ENCODE measurements around the gene HS3ST3A1. TPM values are rescaled to one million over a fixed set of nuclear protein-coding genes. Genes with fewer than 3 reads are reported as not detected.

The HS3ST3A1 gene
- total RNA-seq, 4 donors from 2014 or later, result 1.5 to 20.6 TPM; not detected in 2

DNA sequence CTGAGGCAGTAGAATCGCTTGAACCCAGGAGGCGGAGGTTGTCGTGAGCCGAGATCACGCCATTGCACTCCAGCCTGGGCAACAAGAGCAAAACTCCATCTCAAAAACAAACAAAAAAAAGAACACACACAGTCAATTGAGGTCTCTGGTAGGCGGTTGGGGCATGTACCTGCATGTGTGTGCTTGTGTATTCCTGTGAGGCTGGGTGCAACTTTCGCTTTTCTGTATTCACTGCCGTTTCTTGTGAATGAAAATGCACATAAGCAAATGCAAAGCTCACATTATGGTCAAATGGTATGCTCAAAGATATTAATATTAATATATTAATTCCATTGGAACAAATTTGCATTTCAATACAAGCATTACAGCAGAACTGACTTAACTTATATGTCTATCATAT is 20.9 kb downstream of the HS3ST3A1 start:
- no peaks in the 10 kb centered on the region for H3K36me3 ChIP-seq
- no peaks in the 10 kb centered on the region for H3K9me3 ChIP-seq
- H3K27me3 ChIP-seq, result no peaks in the 10 kb centered on the region
- H3K4me3 ChIP-seq, result no peak overlapping the region
- H3K4me1 ChIP-seq, result no peaks in the 10 kb centered on the region
- no peak for DNase-seq
- H3K27ac ChIP-seq, result no peak overlapping the region
- TF ChIP-seq, protein P1, sequence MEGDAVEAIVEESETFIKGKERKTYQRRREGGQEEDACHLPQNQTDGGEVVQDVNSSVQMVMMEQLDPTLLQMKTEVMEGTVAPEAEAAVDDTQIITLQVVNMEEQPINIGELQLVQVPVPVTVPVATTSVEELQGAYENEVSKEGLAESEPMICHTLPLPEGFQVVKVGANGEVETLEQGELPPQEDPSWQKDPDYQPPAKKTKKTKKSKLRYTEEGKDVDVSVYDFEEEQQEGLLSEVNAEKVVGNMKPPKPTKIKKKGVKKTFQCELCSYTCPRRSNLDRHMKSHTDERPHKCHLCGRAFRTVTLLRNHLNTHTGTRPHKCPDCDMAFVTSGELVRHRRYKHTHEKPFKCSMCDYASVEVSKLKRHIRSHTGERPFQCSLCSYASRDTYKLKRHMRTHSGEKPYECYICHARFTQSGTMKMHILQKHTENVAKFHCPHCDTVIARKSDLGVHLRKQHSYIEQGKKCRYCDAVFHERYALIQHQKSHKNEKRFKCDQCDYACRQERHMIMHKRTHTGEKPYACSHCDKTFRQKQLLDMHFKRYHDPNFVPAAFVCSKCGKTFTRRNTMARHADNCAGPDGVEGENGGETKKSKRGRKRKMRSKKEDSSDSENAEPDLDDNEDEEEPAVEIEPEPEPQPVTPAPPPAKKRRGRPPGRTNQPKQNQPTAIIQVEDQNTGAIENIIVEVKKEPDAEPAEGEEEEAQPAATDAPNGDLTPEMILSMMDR (IDR thresholded peaks at IDR 0.05), result no peak
- no peak for TF ChIP-seq POLR2A (IDR thresholded peaks at IDR 0.05)

DNA sequence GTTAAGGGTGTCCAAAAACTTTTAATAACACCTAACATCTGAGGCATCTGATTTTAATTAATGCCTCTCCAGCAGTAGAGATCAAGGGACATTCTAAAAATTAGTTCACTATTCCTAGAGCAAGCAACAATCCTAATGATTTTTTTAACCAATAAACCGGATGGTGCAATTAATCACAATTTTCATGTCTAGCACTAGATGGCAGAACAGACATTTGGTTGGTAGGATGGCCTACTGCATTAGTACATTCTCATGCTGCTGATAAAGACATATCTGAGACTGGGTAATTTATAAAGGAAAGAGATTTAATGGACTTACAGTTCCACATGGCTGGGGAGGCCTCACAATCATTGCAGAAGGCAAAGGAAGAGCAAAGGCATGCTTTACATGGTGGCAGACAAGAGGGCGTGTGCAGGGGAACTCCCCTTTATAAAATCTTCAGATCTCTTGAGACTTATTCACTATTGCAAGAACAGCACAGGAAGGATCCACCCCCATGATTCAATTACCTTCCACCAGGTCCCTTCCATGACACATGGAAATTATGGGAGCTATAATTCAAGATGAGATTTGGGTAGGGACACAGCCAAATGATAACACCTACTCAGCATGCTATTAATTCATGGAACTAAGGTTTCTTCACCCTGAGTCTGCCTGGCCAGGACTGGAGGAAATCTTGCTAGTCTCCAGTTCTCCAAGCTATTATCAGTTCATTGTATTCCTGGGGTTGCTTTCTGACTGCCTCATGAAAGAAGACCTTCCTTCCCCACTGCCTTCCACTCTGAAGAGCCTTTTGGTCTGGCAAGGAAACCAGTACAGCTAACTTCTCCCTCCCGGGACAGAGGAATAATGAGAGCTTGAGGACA is 24.8 kb downstream of the HS3ST3A1 start:
- Histone ChIP-seq H3K4me1 (no peaks in the 10 kb centered on the region), H3K27ac (no peak overlapping the region), H3K27me3 (no peaks in the 10 kb centered on the region), H3K9me3 (no peaks in the 10 kb centered on the region), H3K4me3 (no peak overlapping the region), H3K36me3 (no peaks in the 10 kb centered on the region)
- TF ChIP-seq POLR2A (IDR thresholded peaks at IDR 0.05), result no peak
- TF ChIP-seq, protein P1 (IDR thresholded peaks at IDR 0.05), result no peak
- no peak for DNase-seq

DNA sequence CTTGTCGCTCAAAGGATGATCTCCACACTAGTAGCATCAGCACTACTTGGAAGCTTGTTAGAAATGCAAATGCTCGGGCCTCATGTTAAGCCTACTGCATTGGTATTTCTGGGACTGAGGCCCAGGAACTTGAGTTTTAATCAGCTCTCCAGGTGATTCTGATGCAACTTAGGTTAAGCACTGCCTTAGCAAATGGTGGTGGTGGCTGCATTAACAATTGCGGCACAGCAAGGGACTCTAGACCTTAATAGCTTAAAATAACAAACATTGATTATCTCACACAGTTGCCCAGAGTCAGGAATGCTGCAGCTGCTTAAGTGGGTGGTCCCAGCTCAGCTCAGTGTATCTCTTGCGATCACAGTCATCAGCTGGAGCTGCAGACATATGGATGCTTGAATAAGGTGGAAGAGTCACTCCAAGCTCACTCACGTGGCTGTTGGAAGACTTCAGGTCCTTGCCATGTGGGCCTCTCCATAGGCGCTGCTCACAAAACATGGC is 25.8 kb downstream of the HS3ST3A1 start:
- TF ChIP-seq, protein P1 (IDR thresholded peaks at IDR 0.05), result no peak
- no peak for TF ChIP-seq POLR2A (IDR thresholded peaks at IDR 0.05)

DNA sequence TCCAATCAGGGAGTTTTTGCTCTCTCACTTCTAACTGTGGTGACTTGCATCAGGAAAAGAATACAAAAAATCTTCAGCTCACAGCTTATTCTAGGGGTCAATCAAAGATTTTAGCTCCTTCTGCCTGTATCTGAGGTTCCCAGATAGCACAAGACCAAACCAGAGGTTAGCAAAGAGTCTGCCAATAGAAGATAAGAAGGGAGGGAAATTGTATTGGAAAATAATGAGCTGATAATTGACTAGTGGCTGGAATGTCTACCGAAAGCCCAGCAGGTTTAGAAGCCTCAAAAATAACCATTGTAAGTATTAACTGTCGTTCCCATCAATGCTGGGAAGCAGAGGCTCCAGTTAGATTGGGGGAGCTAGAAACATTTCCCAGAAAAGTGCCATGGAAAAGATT is 26.3 kb downstream of the HS3ST3A1 start:
- TF ChIP-seq, protein P1 (IDR thresholded peaks at IDR 0.05), result no peak
- no peak for TF ChIP-seq POLR2A (IDR thresholded peaks at IDR 0.05)
- Histone ChIP-seq H3K27ac (no peak overlapping the region), H3K27me3 (no peaks in the 10 kb centered on the region), H3K4me1 (no peaks in the 10 kb centered on the region), H3K36me3 (no peaks in the 10 kb centered on the region), H3K9me3 (no peaks in the 10 kb centered on the region), H3K4me3 (no peak overlapping the region)
- DNase-seq, result no peak

More for the DNA sequence above, 25.8 kb downstream of the HS3ST3A1 start:
- no peaks in the 10 kb centered on the region for H3K9me3 ChIP-seq
- H3K27ac ChIP-seq, result no peak overlapping the region
- H3K27me3 ChIP-seq, result no peaks in the 10 kb centered on the region
- no peak for DNase-seq
- H3K4me3 ChIP-seq, result no peak overlapping the region
- H3K36me3 ChIP-seq, result no peaks in the 10 kb centered on the region
- H3K4me1 ChIP-seq, result no peaks in the 10 kb centered on the region

DNA sequence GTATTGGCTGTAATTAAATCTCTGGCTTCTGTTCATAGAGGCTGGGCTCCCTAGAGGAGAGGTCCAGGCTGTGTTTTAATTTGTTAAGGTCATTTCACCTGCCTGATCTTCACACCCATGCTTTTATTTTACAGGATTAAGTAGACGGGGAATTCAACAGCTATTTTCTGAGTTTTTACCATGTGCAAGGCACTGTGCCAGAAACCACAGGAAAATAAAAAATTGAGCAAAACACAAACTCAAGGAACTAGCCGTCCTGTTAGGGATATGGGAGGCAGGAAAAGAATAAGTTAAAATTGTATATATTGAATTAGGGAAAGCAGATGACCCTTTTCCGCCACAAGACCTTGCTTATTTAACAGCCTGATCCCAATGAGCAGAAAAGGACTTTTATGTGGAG is 29.1 kb downstream of the HS3ST3A1 start:
- DNase-seq, result no peak
- H3K27me3 ChIP-seq, result no peaks in the 10 kb centered on the region
- TF ChIP-seq, protein P1 (IDR thresholded peaks at IDR 0.05), result no peak
- no peak for TF ChIP-seq POLR2A (IDR thresholded peaks at IDR 0.05)

More for the DNA sequence above, 29.1 kb downstream of the HS3ST3A1 start:
- Histone ChIP-seq H3K9me3 (no peaks in the 10 kb centered on the region), H3K27ac (no peak overlapping the region), H3K4me1 (no peaks in the 10 kb centered on the region), H3K4me3 (no peak overlapping the region), H3K36me3 (no peaks in the 10 kb centered on the region)
